Colonic mucosa (tissue), 4 donors: ENCODE data around the gene CCDC157. TPM values are rescaled to one million over a fixed set of nuclear protein-coding genes. Genes with fewer than 3 reads are reported as not detected.

ENCODE experiments used
- DNase-seq: peaks from one replicate; pipeline ENCODE4 v3.0.0-alpha.2; 2020
- H3K27ac ChIP-seq: fragments of 200-600 bp; one replicate; pipeline ENCODE4 v1.8.0; 2021
- H3K27me3 ChIP-seq: fragments of 200-600 bp; one replicate; pipeline ENCODE4 v1.8.0; 2021
- H3K36me3 ChIP-seq: fragments of 200-600 bp; one replicate; pipeline ENCODE4 v1.8.0; 2021
- H3K4me1 ChIP-seq: fragments of 200-600 bp; one replicate; pipeline ENCODE4 v1.8.0; 2021; ENCODE audit warnings: mild to moderate bottlenecking
- H3K4me3 ChIP-seq: fragments of 200-600 bp; one replicate; pipeline ENCODE4 v1.8.0; 2021
- H3K9ac ChIP-seq, 2 donors: one replicate each; pipeline ENCODE4 v1.7.0; 2013; ENCODE audit warnings: control low read depth in 2 of 2, low read depth in 2 of 2, low read length in 2 of 2
- H3K9me3 ChIP-seq: fragments of 200-600 bp; one replicate; pipeline ENCODE4 v1.8.0; 2021
- CTCF ChIP-seq: fragments of 200-600 bp; IDR thresholded peaks from one replicate; pipeline ENCODE4 v1.8.0; 2022; ENCODE audit warnings: antibody characterized with exemption, mild to moderate bottlenecking
- intact Hi-C: fragments of 100-400 bp; cut with DNase I; formaldehyde crosslinking; loops from one replicate; pipeline ENCODE4 v1.14.1; 2022
- total RNA-seq, 2 donors: library from RNA; stranded (reverse); fragmentation: NEBNext Ultra II Directional in 1 of 2; extraction: Animal tissue kit (Norgen Biotek cat#: 25700) in 1 of 2; gene quantifications; one replicate each; pipeline ENCODE4 v1.2.1, GENCODE V29; 2021
- donor health status: healthy.
- donor health status: DM: no; HTN: no; CAD: no.
- donor health status: DM: no; HTN: no; CAD: no.

The CCDC157 gene
- total RNA-seq, 2 donors from 2014 or later: 1.1 to 1.6 TPM

- no peaks in the 10 kb centered on the region for H3K36me3 ChIP-seq
- H3K27ac ChIP-seq: peak overlapping the region; percentile 94
- DNase-seq: peak; percentile 39
- peaks cover 22% of the 10 kb centered on the region for H3K4me1 ChIP-seq
- H3K9me3 ChIP-seq: no peaks in the 10 kb centered on the region
- intact Hi-C loops: no loop called here
- H3K4me3 ChIP-seq: no peak overlapping the region
- no peak for TF ChIP-seq CTCF
- H3K9ac ChIP-seq: peak overlapping the region in 1 of 2 donors; percentile 89
- H3K27me3 ChIP-seq: no peaks in the 10 kb centered on the region
Measured at GRCh38 chr22:30421695-30422480, 65.1 kb downstream of the CCDC157 start.

GRCh38 chr22:30422481-30423300 is 65.9 kb downstream of the CCDC157 start:
- peak; percentile 81 for DNase-seq
- peaks cover 22% of the 10 kb centered on the region for H3K4me1 ChIP-seq
- intact Hi-C loops: no loop called here

GRCh38 chr22:30423301-30423958 is 66.6 kb downstream of the CCDC157 start:
- no peak for TF ChIP-seq CTCF
- peak overlapping the region; percentile 94 for H3K27ac ChIP-seq
- peaks cover 22% of the 10 kb centered on the region for H3K4me1 ChIP-seq
- H3K4me3 ChIP-seq: peak overlapping the region; percentile 42
- H3K9ac ChIP-seq: peak overlapping the region; percentile 88 to 89
- H3K36me3 ChIP-seq: no peaks in the 10 kb centered on the region
- no peak for DNase-seq
- intact Hi-C loops: no loop called here
- no peaks in the 10 kb centered on the region for H3K27me3 ChIP-seq
- no peaks in the 10 kb centered on the region for H3K9me3 ChIP-seq

More at GRCh38 chr22:30422481-30423300, 65.9 kb downstream of the CCDC157 start:
- Histone ChIP-seq H3K4me3 (peak overlapping the region; percentile 42), H3K27me3 (no peaks in the 10 kb centered on the region), H3K36me3 (no peaks in the 10 kb centered on the region), H3K9me3 (no peaks in the 10 kb centered on the region), H3K9ac (peak overlapping the region; percentile 88 to 89), H3K27ac (peak overlapping the region; percentile 94)
- TF ChIP-seq CTCF: no peak

DNA sequence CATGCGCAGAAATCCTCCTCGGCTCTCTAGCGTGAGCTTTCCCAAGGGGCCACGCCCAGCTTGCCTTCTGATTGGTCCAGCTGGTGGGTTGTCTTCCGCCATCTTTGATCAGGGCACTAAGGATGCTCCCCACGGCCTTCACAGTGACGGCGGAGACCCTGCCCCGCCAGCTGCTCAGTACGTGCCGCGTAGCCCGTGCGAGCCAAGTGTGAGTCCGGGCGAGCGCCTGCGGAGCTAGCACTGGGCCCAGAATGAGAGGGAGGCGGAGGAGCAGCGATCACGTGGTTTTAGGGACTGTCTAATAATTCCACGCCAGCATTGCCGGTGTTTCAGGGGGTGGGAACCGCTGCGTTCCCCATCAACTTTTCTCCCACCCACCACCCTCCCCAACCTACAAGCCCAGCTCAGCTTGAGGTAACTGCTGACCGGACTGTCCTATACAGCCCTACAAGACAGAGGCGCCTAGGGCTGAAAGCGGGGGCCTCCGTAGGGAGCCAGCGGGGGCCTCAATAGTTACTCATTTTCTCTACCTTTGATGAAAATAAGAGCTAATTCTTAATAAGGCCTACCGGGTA is 67.2 kb downstream of the CCDC157 start:
- H3K4me1 ChIP-seq: peaks cover 22% of the 10 kb centered on the region
- intact Hi-C loops: no loop called here
- no peaks in the 10 kb centered on the region for H3K27me3 ChIP-seq

More for the DNA sequence above, 67.2 kb downstream of the CCDC157 start:
- no peaks in the 10 kb centered on the region for H3K36me3 ChIP-seq
- peak overlapping the region; percentile 42 for H3K4me3 ChIP-seq
- DNase-seq: peak; percentile 99
- H3K9me3 ChIP-seq: no peaks in the 10 kb centered on the region
- no peak for TF ChIP-seq CTCF
- H3K9ac ChIP-seq: peak overlapping the region; percentile 88 to 89
- H3K27ac ChIP-seq: peak overlapping the region; percentile 94
